Jurkat, Clone E6-1 (cell line): ENCODE results near the gene IMP3.

Source experiments
- DNase-seq: peaks from one replicate; pipeline ENCODE4 v3.0.0-alpha.2; 2011; ENCODE audit warnings: low read depth, low spot score
- H3K4me3 ChIP-seq: 2 replicates; pipeline ENCODE4 v1.5.1; 2011; ENCODE audit warnings: mild to moderate bottlenecking, low read length, control low read depth, moderate library complexity

The IMP3 gene

DNA sequence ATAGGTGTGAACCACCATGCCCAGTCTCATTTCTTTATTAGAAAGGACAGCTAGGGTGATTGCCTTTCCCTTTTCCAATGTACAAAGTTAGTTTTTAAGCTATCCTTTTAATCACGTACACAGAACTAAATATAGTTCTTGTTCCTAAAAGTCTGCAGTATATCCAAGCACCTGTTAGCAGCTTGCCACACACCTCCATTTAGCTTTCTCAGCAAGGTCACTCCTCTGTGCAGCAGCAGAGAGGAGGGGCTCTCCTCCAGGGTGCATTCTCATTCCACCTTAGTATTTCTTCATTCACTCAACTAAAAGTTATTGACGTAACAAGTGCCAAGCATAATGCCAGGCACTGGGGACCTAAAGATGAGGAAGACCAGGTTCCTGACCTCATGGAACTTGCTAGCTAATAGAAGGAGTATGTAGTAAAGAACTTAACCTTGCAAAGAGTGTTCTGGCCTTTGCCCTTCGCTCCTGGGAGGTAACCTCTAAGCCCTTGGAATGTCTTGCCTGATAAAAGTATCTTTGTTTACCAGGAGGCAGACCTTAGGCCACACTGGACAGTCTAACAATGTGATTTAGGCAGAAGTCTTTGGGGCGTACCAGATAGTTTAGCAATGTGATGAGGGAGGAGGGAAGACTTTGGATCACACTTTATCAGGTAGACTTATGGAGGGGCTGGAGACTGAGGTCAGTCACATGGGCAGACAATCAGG, 48.2 kb downstream of the IMP3 start:
- DNase-seq = no peak

DNA sequence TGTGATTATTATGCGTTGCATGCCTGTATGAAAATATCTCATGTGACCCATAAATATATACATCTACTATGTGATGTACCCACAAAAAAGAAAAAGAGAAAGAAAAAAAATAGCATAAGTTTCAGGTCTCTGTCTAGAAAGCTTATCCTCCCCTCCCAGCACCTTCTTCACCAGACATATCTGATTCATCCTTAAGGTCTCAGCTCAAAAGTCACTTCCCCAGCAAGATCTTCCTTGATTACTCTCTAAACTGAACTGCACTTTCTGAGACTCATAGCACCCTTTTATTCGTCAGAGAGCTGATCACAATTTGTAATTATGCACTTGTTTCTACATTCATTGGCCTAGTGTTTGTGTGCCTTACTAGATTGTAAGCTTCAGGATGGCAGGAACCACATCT, 49.8 kb downstream of the IMP3 start:
- H3K4me3 ChIP-seq = no peak overlapping the region
- DNase-seq = no peak

More for the DNA sequence above, 48.2 kb downstream of the IMP3 start:
- H3K4me3 ChIP-seq = no peak overlapping the region
